Measurements from ENCODE around the gene KLHL3.
A peak's percentile ranks its signal among the peaks of the same experiment; 100 is the strongest.

Gene KLHL3

DNA sequence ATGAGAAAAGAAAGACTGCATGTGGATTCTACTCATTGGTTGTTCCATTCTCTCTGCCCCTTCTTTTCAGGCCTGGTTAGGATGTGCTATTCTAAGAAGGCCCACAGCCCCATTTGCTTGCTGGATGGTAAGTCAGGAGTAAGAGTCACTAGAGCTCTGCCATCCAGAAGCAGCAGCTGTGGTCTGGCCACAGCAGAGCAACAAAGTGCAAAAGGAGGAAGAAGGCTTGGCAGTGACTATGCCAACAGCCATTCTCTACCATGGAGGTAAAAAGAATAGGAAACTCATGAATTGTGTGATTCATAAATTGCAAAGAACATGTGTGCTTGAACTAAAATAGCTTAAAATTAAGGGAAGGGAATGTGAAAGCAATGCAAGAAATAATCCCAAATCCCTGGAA, 20.9 kb downstream of the KLHL3 start:
- DNase-seq, result no peak
- intact Hi-C loops (cut with DNase I), result no loop called here

DNA sequence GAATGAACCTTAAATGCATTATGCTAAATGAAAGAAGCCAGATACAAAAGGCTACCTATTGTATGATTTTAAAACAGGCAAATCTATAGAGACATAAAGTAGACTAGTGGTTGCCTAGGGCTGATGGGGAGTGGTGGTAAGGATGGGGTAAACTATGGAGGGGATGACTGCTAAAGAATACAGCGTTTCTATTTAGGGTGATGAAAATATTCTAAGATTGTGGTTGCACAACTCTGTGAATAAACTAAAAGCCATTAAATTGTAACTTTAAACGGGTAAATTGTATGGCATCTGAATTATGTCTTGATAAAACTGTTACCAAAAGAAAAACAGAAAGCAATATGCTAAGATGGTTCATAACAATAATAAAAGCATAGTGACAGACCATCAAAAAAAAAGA, 21.4 kb downstream of the KLHL3 start:
- DNase-seq, result no peak
- intact Hi-C loops (cut with DNase I), result no loop called here

DNA sequence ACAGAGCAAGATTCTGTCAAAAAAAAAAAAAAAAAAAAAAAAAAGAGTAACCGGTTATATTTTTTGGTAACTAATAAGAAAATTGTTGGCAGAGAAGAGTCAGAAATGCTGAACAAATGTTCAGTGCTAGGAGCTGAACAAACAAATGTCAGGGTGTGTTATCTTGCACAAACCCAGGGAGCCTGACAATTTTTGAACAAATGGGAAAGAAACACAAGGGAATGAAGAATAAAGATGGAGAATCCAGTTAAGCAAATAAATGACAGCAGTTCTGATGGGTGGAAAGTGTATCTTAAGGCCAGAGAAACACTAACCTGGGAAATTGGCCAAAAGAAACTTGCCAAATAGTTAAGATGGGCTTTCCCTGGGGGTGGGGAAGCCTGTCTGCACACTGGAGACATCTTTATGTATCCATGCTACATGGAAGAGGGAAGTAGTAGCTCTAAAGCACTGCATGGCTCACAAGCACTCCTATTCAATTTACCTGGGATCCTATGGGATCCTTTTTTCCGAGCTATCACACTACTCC, 23.7 kb downstream of the KLHL3 start:
- intact Hi-C loops (cut with DNase I), result no loop called here

DNA sequence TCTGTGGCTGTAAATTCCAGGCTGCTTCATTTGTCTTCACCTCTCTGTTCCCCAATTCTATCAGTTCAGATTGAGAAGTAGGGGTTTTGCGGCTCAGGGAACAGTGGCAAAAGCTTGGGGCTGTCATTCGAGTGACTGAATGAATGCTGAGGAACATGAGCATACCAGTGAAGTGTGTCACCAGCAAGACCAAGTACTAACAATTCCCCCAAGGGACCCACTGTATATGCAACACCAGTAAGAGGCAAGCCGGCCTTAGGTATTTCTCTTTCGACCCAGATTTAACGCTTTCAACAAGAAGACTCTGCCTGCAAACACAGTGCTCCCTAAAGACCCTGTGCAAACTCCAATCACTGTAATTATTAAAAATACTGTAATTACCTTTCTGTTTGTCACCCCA, 25.8 kb downstream of the KLHL3 start:
- intact Hi-C loops (cut with DNase I), result no loop called here
- DNase-seq, result no peak

More for the DNA sequence above, 23.7 kb downstream of the KLHL3 start:
- no peak for DNase-seq

DNA sequence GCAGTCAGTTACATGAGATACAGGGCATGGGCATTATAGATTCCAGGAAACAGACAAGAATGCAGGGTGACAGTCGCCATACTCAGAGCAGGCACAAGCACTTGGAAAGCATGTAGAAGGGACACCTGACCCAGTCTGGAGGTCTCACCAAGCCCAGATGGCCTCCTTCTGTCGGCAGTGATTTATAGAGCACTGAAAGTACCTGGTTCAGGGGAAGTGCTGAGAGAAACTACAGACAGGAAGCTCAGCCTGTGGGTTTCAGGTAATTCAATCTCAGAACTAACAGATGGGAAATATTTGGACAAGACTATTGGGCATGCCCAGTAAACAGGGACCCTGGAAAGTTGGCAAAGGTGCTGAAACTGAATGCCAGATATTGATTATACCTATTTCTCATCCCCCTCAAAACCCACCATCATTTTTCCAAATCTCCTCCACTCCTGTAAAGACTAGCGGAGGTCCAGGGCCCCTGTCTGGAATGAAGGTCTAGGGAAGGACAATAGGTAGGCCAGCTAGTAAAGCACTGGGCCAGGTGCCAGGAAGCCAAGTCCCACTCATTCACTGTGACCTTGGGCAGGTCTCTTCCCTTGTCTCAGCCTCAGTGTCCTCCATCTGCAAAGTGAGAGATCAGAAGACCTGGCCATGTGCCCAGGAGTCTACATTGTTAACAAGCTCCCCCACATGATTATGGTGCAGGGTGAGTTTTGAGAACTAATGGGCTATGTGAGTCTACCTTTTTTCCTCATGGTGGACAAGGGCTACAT, 26.9 kb downstream of the KLHL3 start:
- no peak for DNase-seq

DNA sequence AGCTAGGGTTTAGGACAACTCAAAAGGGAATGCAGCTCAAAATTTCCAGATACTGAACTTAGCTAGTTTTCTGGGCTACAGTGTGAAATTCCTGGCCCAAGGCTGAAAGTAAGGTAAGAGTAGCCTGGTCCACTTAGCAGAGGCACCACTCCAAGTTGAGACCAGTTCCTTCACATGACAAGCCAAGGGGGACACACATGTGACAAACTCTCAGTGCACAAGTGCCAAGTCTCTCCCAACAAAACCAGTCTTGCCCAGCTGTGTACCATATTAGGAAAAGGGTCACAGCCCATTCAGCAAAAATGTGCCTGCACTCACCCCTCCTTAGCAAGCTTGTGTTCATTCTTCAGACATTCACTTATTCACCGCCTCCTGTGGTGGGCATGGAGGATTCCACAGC, 27.8 kb downstream of the KLHL3 start:
- intact Hi-C loops (cut with DNase I), result no loop called here
- DNase-seq, result no peak

More for the DNA sequence above, 26.9 kb downstream of the KLHL3 start:
- intact Hi-C loops (cut with DNase I), result no loop called here

DNA sequence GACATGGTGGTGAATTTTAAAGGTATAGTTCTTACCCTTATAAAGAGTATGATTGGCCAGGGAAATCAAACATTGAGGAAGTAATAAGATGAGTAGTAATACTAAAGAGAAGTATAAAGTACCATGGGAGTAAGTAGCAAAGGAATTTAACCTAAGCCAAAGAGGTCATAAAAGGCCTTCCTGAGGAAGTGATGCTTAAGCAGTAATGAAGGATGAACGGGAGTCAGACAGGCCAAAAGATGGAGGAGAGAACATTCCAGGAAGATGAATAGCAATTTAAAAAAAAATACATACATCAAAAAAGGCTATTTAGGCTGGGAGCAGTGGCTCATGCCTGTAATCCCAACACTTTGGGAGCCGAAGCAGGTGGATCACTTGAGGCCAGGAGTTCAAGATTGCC, 29.0 kb downstream of the KLHL3 start:
- DNase-seq, result no peak
- intact Hi-C loops (cut with DNase I), result no loop called here

DNA sequence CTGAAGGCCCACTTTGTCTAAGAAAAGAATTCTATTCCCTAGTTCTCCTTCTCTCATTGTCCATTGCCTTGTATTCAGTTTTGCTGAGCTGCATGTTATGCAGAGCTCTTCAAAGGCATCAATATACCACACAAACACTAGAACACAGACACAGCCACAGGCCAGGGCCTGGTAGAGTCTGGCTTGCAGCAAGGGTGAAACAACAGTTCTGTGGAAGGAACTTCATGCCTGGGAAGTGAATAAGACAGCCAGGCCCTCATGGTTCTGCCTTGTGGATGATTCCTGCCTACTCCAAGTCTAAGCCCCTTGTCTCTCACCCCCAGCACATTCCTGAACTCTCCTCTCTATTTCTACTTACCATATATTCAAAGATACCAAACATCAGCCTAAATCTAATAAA, 30.8 kb downstream of the KLHL3 start:
- DNase-seq, result no peak
- intact Hi-C loops (cut with DNase I), result no loop called here

DNA sequence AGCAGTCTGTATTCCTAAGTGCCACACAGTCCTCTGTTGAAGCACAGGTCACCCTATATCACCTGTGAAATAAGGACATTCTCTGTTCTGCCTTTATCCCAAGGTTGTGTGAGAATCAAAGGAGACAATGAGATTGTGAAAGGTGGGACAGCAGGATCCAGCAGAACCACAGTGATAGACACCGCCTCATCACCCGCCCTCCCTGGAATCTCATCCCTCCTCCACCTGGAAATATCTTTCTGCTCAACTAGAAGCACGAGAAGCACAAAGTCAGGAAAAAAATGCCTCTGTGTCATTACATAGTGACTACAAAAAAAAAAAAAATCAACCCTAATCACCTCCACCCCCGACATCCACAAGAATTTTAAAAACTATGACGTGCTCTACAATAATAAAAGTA, 32.3 kb downstream of the KLHL3 start:
- intact Hi-C loops (cut with DNase I), result no loop called here
- DNase-seq, result no peak

DNA sequence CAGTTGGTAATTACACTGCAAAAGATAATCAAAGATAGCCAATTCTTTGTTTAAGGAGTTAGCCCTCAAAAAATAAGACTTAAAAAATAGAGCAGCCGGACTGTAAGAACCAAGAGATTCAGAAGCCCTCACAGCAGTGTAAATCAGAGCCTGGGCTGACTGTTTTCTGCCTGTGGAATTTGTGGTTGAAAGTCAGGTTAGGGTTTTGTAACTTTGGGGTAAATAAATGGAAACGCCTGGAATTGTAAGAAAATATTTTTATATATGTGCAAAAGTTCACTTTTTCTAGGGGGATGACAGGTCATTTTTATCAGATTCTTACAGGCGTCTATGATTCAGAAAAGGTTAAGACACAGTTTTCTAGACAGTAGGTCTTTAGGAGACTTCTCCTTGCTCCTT, 35.6 kb downstream of the KLHL3 start:
- intact Hi-C loops (cut with DNase I), result no loop called here
- DNase-seq, result no peak

DNA sequence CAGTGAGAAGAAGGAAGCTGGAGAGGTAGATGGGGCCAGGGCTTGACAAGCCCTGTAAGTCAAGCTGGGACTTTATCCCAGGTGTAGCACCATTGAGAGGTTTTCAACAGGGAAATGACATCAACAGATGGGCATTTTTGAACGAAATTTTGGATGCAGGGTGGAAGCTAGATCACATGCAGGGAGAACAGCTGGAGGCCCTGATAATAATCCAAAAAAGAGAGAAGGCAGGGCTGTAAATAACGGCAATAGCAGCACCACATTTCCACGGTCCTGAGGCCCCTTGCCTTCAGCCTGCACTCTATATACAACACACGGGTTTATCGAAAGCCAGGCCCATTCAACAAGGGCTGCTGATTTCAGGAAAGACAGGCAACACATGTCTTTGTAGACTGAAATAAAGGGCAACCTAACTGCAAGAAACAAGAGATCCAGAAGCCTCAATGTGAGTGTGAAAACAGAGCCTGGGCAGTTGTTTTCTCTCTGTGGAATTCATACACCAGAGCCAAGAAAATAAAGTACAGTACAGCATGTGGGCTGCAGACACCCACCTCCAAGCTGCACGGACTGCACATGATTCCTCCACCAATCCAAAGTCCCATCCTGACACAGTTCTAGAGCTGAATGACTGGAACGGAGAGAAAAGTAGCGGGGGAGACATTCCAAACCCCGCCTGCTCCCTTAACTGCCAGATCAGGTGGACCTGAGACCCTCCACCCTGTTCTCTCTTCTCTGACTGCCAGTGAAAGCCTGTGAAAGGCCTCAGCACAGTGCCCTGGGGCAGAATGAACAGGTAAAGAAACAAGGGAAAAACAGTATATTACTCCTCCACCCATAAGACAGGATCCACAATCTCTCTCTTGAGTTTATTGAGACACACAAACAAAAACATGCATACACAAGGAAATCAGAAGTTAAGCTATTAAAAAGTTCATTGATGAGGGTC, 36.3 kb downstream of the KLHL3 start:
- intact Hi-C loops (cut with DNase I), result no loop called here
- DNase-seq, result peak in 7 of 10 donors; percentile 25 to 89 (median 35)

DNA sequence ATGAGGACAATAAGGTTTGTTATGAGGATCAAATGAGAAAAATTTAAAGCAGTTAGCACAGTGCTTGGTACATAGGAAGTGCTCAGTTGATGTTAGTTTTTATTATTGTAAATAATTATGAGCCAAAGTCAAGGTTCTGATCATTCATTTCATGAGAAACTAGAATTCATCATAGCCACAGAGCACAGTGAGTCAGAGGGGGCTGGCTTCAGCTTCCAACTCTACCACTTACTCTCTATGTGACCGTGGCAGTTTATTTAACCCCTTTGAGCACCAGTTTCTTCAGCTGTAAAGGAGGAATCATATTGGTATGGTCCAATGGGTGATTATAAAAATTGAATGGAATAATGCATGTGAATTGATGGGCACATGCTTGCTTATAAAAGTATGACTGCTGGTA, 39.4 kb downstream of the KLHL3 start:
- intact Hi-C loops (cut with DNase I), result no loop called here
- DNase-seq, result no peak

DNA sequence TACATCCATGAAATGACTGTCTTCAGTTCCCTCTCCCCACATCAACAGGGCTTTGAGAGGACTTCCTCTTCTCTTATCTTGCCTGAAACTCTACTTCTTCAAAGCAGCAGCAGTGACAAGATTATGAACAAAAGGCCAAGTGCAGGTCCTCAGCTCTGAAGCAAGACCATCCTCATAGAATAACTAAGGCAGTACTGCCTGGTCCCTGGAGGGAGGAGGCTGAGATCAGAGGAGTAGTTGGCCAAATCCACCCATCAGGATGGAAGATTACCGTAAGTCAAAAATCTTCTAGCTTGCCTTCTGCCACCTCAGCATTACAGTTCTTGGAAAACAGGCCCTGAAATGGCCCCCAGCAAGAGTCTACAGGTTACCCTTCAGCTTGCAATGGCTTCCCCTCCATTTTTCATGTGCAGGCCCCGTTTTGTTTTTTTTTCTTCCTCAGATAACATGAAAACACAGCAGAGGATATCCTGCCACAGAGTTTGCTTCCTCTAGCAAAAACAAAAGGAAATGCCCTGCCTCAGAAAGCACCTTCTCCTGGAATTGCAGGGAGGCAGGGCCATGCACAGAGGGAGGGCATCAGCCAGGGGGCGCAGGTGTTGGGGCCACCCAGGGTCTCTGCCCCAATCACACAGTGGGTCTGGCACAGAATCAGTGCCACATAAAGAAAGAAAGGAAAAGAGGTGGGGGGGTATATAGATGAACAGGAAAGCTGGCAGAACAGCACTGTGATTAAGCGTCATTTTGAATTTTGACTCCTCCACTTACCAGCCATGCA, 40.0 kb downstream of the KLHL3 start:
- intact Hi-C loops (cut with DNase I), result no loop called here
- DNase-seq, result no peak

DNA sequence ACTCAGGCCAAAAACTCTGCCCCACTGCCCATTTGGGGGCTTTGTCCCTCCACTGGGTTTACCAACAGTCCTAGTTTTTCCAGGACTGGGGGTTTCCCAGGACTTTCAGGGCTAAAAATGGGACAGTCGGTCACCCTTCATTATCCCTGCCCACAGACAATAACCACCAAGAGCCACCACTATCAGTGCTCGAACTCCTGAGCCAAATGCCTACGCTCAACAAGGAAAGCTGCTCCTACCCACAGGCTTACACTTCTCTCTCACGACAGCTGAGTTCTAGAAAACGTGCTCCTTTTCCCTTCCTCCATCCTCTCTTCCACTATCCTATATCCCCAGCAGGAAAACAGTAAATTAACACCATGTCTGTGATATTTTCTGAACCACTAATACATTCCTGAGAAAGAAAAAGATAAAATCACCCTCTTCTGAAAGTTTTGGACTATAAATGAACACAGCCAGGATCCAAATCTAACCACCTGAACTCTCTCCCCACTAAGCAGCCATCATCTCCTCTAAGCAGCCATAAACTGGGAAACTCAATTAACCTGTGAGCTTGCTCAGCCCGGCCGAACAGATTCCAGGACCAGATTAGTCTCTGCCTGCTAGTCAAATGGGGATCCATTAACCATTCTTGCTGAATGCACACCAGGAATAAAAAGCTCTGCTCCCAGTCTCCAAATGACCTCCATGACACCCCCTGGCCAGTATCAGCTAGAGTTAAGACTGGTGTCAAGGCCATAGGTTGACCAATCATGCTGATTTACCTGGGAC, 41.8 kb downstream of the KLHL3 start:
- intact Hi-C loops (cut with DNase I), result no loop called here
- DNase-seq, result no peak

DNA sequence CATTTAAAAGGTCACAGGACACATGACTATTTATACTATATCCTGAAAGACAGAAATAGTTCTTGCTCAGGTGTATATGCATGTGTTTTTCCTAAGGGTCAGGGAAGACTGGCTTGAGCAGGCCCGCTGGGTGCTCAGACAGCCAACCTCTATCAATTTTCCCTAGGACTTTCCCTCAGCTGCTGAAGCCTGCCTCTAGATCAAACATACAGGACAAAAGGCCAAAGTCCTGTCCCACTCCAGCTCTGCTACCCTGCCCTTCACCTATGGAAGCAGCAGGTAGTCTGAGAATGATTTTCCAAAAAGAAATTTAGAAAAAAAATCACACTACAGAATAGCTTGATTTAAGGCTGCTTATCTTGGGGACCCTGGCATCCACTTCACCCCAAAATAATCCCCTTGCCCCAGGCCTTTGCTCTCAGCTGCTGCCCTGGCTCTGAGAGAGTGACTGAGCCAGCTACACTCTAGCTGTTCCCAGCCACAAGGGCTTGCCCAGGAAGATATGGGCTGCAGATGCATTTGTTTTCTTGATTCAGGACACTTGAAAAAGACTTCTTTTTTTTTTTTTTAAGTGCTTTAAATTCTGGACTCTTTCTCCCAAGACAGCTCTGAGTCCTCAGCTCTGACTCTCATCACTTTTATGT, 42.5 kb downstream of the KLHL3 start:
- DNase-seq, result no peak

DNA sequence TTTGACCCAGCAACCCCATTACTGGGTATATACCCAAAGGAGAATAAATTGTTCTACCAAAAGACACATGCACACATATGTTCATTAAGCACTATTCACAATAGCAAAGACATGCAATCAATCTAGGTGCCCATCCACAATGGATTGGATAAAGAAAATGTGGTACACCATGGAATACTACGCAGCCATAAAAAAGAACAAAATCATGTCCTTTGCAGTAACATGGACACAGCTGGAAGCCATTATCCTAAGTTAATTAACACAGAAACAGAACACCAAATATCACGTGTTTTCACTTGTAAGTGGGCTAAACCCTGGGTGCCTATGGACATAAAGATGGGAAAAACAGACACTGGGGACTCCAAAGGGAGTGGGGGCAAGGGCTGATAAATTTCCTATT, 46.6 kb downstream of the KLHL3 start:
- intact Hi-C loops (cut with DNase I), result no loop called here
- no peak for DNase-seq

More for the DNA sequence above, 42.5 kb downstream of the KLHL3 start:
- intact Hi-C loops (cut with DNase I), result no loop called here

DNA sequence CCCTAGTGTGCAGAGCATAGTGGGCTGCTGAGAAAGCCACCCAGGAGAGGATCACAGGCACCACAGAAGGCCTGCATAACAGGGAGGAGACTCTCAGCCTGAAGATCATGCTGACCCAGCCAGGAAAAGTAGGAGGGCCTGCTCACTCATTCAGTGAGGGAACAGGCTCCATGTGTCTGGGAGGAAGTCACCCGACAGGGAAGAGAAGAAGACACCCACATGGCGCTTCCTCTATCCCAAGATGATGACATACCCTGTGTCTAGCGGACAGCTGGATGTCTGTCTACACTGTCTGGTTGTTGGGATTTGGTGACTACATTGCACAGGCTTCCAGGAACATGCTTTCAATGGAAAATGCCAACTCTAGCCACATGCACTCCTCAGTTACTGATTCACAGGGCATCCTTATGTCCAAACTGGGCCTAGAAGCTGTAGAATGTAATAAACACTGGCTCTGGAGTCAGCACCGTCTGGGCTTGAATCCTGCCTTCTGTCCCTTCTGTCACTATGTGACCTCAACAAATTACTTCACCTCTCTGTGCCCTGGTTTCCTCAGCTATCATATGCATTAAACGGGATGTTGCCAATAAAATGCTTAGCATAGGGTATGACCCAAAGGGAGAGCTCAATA, 47.6 kb downstream of the KLHL3 start:
- no peak for DNase-seq
- intact Hi-C loops (cut with DNase I), result no loop called here

DNA sequence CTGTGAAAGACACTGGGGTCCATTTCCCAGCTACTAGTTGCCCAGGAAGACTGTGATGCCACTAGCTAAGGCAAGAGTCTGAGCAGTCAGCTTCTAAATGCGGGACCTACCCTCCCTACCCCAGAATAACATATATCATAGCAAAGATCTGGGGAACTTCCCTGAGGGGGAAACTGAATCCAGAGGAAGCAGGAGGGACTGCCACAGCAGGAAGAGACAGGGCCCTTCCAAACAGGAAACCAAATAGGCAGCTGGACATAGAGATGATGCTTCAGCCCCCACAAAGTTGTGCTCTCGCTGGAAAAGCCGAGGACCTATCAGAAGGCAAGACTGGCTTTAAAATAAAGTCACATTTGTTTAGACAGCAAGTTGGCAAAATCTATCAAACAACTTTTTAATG, 51.1 kb downstream of the KLHL3 start:
- intact Hi-C loops (cut with DNase I), result no loop called here
- DNase-seq, result no peak

DNA sequence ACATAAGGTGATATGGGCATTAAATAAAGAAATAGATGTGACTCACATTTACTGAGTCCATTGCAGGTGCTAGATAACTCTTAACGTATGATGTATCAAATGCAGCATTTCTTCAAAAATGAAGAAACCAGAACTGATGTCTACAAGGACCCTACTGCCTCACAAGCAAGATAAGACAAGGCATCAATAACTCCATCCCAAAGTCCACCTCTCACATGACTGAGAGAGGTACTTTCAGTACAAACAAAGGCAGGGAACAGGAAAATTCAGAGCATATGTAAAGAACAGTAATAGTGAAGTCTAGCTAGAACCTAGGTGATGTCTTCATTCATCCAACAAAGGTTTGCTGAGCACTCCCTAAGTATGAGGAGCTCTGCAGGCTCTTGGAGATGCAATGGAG, 54.7 kb downstream of the KLHL3 start:
- no peak for DNase-seq
- intact Hi-C loops (cut with DNase I), result no loop called here
